Activated T-cell treated with anti-CD3 and anti-CD28 coated beads for 1 hour (primary cell): ENCODE data around the gene FSHR.

Experiments used
- DNase-seq: peaks from one replicate; pipeline ENCODE4 v3.0.0-alpha.2; 2020; ENCODE audit warnings: low read depth

Gene FSHR

DNA sequence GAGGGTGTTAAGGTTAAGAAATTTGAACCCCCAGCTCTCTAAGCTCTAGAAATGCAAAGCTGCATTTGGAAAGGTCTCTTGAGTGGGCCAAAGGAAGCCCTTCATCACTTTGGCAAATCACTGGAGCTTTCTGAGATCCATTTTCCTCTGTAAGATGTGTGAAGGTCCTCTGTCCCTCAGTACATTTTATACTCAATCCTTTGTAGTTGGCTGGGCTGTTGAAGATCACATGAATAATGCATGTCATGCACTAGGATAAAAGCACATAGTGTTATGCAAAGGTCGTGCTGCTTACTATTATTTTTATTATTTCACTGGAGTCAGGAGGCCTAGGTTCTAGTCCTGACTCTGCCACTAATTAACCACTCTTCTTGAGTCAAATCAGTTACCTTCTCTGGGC lies 124.9 kb downstream of the FSHR start:
- no peak for DNase-seq

DNA sequence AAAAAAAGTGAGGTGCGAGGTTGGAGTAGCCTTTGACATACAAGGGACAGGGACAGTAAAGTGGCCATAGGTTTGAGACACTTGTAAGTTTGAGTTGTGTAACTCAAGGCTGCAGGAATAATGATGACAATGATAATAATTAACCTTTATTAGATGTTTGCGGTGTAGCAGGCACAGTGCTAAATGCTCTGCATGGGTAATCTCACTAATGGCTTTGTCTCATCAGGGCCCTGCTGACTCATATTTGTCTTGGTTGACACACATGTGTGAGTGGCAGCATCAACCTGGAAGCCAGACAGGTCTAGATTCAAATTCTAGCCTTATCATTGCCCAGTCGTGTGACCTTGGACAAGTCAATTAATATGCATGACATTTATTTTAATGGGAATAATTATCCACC lies 126.2 kb downstream of the FSHR start:
- no peak for DNase-seq

DNA sequence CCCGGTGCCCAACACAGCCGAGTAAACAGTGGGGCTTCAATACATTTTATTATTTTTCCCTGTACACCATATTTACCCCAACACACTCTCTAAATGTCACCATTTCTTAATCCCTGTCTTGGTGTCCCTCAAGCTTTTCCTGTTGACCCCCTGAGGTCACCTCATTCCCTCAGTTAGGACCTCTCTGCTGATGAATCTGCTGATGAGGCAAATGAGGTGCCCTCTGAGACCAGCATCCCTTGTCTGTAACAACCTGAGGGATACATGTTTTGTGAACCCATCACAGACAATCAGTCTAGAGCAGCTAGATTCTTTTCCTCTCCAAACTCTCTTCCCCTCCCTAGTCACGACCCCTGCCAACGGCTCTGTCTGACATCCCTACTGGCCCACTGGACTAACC lies 127.6 kb downstream of the FSHR start:
- DNase-seq: no peak

DNA sequence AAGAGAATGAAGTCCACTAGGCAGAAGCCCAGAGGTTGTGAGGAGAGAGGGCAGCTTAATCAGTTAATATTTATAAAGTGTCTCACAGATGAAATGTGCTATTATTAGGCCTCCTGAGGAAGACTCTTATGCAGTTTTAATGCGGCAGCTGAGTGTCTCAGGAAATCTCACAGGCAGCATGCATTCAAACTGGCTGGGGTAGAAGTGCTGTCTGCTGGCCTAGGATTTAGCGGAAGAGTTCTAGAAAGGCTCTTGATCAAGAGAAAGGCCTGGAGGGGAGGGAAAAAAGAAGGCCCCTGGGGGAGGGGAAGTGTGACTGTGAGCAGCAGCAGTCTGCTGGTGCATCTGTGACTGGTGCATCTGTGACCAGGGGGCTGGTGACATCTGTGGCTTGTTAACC lies 133.0 kb downstream of the FSHR start:
- no peak for DNase-seq

DNA sequence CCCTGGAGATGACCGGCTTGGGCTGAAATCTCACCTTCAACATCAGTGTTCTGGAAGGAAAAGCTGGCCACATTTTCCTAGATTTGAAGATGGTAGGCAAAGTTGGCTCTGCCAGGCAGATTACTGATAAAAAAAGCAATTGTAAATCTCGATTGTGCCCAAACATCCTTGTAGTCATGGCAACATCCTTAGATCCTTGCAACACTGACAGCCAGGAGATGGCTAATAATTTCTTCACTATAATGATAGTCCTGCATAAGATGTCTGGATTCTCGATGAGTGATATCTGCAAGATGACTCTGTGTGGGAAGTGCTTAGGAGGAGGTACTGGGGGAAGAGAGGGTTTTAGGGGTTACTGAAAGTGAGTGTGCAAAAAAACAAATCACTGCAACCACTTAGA lies 149.1 kb downstream of the FSHR start:
- no peak for DNase-seq

DNA sequence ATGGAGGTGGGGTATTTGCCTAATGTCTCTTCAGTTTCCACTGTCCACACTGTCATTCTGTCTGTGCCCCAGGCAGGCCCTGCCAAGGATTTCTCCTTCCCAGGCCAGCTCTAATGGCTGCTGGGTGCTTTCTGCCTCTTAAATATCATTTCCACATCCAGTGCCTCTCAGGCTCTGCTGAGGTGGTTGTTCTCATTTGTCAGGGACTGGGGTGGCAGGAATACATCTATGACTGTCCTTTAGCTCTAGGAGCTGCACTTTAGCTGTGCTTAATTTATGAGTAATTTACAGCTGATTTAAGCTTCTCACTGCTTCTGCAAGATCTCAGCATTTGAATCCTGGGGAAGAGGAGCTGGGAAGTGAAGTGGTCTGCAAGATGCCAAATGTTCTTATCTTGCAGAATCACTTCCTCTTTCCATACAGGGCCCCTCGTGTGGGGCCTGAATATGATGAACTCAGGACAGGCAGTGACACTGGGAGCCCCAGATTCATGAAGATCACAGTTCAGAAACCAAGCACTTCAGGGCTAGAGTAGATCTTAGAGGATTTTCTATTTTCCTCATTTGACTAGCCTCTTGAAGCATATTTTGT lies 150.2 kb downstream of the FSHR start:
- no peak for DNase-seq

DNA sequence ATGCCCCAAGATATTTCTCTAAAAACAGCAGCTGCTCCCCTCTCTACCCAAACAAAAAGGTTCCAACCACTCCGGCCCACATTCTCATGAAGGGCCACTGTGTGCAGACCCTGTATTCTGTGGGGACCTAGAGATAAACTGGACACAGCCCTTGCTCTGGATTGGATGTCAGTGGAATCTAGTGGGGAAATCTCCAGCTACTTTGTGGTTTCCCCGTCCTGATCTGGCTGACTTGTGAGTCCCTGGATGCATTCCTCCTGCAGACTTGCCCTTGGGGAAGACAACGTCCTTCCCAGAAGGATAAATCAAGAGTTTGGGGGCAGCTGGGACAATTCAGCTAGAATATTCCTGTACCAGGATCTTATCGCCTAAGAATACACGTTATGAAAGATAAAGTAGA lies 151.1 kb downstream of the FSHR start:
- no peak for DNase-seq

DNA sequence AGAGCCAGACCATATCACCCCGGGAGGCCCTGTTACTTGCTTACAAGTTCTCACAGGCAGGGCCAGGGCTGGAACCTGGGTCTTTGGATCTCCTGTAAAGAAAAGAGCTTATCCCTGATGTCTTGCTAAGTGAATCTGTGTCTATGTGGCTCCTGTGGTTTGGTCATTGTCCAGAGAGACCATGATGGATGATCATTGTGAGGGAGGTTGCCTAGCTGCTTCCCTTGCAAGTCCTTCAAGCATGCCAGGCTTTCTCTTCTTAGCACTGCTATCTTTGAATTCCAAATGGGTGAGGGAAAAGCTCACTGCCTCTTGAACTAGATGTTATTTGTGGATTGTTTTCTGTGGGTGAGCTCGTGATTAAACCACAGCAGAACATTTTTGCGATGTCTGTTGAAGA lies 151.6 kb downstream of the FSHR start:
- no peak for DNase-seq

DNA sequence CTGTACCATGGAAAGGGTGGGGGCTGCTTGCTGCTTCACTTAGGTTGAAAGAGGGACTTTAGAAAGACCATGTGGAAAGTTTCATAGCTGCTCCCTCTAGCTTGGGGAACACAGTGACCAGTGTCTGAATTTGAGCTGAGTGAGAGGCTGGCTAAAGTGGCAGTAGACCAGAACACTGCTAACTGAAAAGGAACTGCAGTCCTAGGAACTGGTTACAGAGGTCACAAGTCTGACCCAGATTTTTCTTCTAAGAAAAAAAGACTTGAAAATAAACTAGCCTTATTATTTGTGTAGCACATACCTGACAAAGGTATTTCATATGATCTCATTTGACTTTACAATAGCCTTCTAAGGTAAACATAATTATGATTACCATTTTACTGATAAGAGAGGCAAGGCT lies 153.6 kb downstream of the FSHR start:
- no peak for DNase-seq

DNA sequence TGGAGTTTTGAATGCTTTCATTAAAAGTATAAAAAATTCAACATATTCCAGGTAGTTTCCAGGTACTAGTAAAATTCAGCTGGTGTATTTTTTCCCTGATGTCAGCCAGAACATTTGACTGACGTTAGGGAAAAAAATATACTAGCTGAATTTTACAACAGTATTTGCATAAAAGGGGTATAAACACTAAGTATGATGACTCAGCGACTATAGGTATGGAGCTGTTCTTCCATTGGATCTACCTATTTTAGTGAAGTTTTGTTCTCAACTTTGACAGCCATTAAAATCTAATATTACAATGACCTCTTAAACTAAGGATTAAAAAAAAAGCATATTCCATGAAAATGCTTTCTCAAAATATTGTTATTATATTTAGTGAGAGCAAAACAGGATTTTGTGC lies 155.9 kb downstream of the FSHR start:
- DNase-seq: no peak

DNA sequence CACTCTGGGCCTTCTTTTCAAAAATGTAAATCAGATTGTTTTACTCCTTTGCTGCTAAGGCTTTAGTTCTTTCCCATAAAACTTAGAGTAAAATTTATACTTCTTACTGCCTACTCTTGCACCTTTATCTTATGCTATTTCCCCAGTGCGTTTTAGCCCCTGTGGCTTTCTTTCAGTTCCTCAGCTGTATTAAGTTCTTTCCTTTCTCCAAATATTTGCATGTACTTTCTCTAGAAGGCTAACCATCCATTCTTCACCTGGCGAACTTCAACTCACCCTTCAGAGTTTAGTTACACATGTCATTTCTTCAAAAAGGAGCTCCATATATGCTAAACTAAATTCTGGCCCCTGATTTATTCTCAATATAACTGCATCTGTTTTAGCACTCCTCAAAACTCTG lies 160.7 kb downstream of the FSHR start:
- DNase-seq: no peak

DNA sequence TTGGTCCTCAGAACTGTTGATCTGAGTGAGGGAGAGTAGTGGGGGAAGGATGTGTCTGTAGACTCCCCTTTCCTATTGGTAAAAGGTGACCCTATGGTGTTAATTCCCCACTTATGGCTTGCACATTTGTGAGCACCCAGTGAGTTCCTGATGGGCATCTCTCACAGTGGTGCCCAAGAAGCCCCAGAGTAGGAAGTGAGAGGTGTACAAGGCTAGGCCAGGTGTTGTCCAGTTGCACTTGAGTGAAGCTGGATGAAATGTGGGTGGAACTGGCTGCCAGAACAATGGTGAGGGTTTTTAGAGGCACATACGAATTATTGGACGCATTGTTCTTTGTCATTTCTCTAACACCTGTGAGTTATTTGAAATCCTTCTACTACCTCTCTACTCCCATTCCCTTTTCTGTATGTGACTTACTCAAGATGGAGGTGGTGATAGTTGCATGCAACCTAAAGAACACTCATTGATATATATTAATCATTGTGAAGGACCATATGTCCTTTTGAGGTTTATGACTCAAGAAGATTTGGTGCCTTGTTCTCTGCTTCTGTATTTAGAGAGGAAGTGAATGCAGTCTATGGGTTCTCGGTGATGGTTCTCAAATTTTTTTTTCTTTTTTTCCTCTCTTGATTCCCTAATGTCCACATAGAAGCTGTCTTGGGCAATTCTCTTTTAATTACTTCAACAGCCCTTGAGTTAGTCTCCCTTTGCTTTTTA lies 162.7 kb downstream of the FSHR start:
- no peak for DNase-seq

DNA sequence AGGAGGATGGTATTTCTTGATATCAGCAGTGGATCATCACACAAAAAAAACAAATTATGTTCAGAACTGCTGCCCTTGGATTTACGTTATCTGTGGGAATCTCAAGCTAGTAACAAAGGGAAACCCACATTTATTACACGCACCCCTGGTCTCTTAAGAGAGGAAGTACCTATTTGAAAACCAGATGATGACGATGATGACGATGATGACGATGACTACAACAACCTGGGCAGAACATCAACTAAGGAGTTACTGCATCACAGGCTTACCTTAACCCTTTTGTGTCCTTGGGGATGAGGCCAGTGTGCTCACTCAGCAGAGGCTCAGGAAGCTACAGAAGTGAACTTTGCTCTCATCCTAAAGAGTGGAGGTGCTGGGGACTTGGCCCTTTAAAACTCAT lies 169.4 kb downstream of the FSHR start:
- DNase-seq: no peak

DNA sequence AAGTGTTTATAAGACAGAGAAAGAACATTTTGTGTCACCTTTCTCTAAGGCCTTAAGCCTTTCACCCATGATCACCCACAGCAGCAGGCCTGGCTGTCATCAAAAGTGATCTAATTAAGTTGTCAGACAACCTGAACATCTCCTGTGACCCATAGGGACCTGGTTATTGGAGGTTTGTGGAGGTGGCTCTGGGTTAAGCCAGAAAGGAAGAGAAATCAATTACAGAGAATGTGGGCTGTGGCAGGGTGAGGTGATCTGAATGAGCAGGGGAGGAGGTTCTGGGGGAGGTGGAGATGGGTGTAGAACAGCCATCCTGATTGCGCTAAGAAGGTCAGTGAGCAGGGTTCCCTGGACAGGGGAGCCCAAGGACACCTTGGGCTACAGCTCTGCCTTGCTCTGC lies 170.8 kb downstream of the FSHR start:
- no peak for DNase-seq

DNA sequence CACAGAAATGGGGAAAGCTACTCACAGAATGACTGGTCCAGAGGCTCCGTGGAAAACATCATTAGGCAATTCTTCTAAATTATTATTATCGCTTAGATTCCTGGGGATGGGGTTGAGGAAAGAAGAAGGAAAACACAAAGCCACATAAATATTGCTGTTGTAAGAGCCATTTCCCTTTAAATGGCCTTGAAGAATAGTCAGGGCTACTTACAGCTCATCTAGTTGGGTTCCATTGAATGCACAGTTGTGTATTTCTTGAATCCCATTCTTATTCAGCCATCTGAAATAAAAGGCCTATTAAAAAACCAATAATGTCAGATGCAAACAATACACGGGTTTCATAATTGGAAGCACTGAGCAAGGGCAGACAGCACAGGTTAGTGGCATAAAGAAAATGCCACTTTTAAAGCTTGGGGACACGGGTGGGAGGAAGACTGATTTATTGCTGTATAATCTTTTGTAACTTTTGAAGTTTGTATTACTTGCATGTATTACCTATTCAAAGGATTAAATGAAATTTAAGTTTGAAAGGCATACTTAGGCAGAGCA lies 171.4 kb downstream of the FSHR start:
- DNase-seq: no peak

DNA sequence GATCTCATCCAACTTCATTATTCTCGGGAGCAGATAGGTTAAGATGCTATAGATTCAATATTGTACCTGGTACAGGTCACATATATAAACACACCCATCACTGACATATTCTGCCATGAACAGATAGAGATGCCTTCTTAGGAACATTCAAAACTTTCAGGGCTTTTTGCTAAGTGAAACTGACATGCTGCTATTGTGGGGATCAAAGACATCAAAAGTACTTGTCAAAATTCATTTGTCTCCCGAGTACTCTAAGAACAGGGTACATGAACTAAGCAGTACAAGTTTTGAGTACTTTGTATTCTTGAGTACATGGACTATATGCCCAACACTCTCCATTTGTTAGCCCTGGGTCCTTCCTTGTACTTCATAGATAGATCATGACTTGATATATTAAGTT lies 173.5 kb downstream of the FSHR start:
- no peak for DNase-seq

DNA sequence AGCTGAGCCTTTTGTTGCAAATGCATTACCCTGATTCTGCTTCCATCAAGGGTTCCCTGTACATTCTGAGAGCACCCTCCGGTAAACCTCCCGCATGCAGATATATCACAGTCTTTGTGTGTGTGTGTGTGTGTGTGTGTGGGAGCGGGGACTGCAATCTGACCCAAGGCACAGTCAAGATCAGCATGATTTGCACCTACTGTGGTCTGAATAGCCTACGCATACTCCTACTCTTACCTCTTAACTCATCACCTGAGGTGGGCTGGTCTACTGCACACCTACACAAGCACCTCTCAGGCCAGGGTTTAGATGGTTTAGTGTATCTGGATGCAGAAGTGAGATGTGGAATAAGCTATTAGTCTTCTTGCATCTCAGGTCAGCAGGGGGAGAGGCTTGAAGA lies 174.6 kb downstream of the FSHR start:
- no peak for DNase-seq

DNA sequence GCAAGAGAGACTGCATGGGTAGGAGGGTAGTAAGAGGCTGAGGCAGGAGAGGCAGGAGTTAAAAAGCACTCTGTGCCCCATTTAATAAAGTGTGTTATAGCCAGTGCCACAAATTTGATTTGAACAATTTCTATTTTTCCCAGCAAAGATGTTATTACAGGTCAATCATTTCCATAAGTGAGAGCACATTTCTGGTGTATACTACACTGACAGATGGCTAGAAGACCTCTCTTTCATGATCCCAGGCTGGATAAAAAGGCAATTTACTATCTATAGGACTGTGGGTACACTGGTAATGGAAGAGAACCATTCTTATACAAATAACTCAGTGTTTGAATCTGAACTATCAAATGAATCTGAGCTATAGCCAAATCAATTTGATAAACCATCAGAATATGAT lies 176.2 kb downstream of the FSHR start:
- no peak for DNase-seq

DNA sequence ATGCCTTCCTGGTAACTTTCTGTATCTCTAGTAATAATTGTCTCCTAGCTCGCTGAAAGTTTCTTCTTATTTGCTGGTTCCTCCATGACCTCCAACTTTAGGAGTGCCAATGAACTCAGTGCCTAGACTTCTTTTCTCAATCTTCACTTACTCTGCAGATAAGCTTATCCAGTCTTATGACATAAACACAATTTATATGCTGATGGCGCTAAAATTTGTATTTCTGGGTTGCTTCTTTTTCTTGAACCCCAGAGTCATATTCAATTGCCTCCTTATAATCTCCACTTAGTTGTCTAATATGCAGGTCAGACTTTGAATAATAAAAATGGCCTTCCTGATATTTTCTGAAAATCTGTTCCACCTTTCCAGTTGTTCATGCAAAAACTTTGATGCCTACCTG lies 182.5 kb downstream of the FSHR start:
- DNase-seq: no peak

DNA sequence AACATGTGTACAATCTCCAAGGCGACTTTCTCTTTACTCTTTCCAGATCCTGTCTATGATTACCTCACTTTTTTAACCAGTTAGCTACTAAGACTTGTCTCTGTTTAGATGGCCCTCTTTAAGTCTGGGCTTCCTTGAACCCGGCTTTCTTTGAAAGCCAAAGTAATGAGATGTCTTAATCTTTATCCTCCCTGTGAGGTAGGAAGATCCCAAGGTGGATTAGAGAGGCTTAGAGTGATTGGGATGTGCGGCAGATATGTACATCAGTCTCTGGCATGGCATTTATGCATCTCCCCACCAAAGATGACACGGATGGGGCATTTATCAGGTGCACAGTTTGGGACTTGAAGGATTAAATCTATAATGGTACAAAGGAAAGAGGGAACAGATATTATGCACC lies 186.3 kb downstream of the FSHR start:
- no peak for DNase-seq

DNA sequence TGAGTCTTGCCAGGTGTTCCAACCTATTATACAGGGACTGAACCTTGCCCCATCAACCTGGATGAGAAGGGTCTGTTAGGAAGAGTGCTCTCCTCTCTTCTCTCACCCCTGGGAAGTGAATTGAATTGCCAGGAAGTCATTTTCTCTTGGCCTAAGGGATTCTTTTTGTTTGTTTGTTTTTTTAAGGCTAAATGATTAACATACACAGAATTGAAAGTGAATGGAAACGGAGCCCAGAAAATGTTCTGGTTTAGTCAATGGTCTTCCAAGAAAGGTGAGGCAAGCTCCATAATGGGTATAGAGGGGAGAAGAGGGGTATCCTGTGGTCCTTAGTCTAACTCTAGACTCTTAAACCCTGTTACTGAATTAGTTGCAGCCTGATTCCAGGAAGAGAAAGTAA lies 189.1 kb downstream of the FSHR start:
- DNase-seq: no peak

DNA sequence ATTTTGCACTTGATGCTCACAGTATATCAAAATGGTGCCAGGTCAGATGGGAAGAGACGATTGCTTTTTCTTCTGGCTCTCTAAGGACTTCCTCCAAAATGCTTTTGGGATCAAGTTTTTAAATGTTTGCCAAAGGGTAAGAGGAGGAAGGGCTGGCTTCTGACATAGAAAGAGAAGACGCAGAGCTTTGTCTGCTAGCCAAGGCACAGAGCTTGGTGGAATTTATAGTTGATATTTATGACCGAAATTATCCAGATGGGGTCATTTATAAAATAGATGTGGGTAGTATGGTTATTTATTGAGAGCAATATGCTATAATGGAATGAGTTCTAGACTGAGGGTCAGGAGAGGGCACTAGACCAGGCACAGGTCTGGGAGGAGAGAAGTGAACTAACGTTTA lies 193.3 kb downstream of the FSHR start:
- no peak for DNase-seq

DNA sequence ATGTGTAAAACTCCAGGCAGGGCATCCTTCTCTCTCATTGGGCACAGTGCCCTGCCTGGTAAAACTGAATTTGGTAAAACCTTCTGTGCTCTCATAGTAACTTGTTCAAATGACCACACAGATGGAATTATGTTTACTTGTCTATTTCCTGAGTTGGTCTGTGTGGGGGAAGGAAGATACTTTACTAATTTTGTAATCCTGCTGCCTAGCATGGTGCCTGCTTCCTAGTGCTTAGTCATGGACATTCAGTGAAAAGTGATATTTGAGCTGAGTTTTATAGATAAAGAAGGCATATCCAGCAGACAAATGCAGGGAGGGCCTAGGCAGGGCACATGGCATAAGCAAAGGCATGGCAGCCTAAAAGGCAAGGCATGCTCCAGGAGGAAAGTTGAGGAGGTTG lies 199.4 kb downstream of the FSHR start:
- no peak for DNase-seq

DNA sequence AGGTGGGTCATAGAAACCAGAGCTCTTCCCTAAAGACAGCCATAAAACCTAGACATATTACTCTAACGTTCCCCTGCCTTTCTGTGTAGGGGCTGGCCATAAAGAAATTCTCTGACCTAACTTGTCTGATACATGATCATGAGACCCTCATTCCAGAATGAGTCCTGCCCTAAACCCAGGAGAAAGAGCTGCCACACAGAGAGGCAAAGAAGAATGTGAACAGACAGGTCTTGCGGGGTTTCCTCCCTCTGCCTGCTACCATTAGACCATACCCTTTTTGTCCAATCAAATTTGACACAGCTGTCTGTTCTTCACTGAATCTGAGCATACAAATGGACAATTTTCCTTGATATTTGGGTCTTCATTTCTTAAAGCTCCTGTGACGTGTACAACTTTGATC lies 200.0 kb downstream of the FSHR start:
- no peak for DNase-seq
